Measurements from ENCODE around the gene SDCCAG8. TPM values are rescaled to one million over a fixed set of nuclear protein-coding genes. Genes with fewer than 3 reads are reported as not detected.

Gene SDCCAG8
- total RNA-seq, 1 donor from 2014 or later: 92.7 TPM

DNA sequence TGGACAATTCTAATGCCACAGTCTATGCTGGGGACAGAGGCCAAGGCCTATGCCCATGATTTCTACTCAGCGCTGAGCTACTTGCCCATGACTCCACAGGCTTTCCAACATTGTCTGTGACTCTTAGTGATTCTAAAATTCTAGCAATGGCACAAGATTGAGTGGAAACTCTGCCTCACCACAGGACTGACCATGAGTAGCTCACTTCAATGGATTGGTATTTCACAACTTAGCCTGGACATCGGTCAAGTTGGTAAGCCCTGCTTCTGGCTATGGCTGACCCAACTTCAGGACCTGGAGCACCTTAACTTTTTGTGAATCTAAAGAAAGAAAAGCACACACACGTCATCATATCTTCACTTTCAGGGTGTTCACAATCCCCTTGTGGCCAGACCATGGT is 255.1 kb downstream of the SDCCAG8 start:
- peaks cover 15% of the 10 kb centered on the region for H3K36me3 ChIP-seq
- no peak overlapping the region for H3K27ac ChIP-seq
- H3K27me3 ChIP-seq (ENCODE audit: low read depth): no peaks in the 10 kb centered on the region
- no peaks in the 10 kb centered on the region for H3K9me3 ChIP-seq
- no peak for ATAC-seq
- H3K4me1 ChIP-seq: no peaks in the 10 kb centered on the region
- intact Hi-C loops (cut with DNase I): no loop called here
- no peak overlapping the region for H3K4me3 ChIP-seq
- DNase-seq: no peak
- TF ChIP-seq, protein P1, sequence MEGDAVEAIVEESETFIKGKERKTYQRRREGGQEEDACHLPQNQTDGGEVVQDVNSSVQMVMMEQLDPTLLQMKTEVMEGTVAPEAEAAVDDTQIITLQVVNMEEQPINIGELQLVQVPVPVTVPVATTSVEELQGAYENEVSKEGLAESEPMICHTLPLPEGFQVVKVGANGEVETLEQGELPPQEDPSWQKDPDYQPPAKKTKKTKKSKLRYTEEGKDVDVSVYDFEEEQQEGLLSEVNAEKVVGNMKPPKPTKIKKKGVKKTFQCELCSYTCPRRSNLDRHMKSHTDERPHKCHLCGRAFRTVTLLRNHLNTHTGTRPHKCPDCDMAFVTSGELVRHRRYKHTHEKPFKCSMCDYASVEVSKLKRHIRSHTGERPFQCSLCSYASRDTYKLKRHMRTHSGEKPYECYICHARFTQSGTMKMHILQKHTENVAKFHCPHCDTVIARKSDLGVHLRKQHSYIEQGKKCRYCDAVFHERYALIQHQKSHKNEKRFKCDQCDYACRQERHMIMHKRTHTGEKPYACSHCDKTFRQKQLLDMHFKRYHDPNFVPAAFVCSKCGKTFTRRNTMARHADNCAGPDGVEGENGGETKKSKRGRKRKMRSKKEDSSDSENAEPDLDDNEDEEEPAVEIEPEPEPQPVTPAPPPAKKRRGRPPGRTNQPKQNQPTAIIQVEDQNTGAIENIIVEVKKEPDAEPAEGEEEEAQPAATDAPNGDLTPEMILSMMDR (IDR thresholded peaks at IDR 0.05): no peak

DNA sequence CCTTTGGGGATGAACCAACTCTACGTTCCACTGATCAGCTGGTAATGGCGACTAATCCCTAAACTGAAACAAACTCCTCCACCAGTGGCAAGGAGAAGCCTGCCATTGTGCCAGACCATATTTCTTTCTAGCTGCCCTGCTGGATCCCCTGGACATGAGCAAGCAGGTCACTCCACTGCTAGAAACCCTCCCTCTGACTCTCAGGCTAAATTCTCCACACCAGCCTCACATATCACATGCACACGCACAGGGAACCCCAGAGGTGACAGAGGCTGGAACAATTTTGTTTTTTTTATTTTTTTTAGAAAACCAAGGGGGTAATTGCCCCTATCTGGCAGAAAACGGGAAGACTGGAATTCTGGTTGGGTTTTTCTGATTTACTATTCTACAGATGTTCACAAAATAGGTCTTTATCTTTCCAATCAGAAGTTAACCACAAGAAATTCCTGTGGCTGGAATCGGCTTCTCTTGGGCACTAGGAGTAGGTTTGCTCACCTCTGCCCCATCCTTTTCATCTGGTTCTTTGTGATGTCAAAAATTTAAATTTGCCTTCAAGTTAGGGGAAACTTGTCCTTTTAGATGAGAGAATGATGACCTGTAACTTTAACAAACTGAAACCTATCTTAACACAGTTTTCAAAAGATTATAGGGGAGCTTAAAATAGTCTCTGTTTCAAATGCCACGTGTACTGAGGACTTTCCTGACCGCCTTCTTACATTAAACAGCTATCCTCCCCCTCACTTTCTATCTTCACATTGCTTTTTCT is 258.1 kb downstream of the SDCCAG8 start:
- no peak for ATAC-seq
- intact Hi-C loops (cut with DNase I): no loop called here
- Histone ChIP-seq H3K27me3 (ENCODE audit: low read depth) (no peaks in the 10 kb centered on the region), H3K4me3 (no peak overlapping the region), H3K27ac (no peak overlapping the region), H3K4me1 (no peaks in the 10 kb centered on the region), H3K9me3 (no peaks in the 10 kb centered on the region), H3K36me3 (peaks cover 15% of the 10 kb centered on the region)
- TF ChIP-seq, protein P1 (IDR thresholded peaks at IDR 0.05): no peak
- DNase-seq: no peak

GRCh38 chr1:243514927-243515326 is 259.1 kb downstream of the SDCCAG8 start:
- no peak for ATAC-seq
- TF ChIP-seq, protein P1 (IDR thresholded peaks at IDR 0.05): no peak
- no peak for DNase-seq
- Histone ChIP-seq H3K36me3 (peaks cover 15% of the 10 kb centered on the region), H3K27ac (no peak overlapping the region), H3K27me3 (ENCODE audit: low read depth) (no peaks in the 10 kb centered on the region), H3K9me3 (no peaks in the 10 kb centered on the region), H3K4me3 (no peak overlapping the region), H3K4me1 (no peaks in the 10 kb centered on the region)
- intact Hi-C loops (cut with DNase I): no loop called here

DNA sequence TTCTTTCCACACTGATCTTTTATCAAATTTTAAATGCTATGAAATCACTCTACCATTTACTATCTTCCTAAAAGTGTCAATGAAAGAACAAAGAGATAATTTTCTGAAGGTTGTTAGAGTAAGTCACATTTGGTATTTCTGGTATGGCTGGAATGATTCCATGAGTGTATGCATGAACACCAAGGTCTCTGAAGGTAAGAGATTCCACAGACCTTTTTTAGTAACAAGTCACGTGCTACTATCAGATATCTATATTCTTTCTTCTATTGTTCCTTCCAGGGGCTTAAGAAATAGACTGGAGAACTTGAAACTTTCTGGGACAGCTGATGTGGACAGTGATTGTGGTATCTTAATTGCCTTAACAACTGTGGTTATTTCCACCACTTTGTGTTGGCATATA is 265.0 kb downstream of the SDCCAG8 start:
- H3K4me3 ChIP-seq: no peak overlapping the region
- no peaks in the 10 kb centered on the region for H3K27me3 ChIP-seq (ENCODE audit: low read depth)
- DNase-seq: no peak
- TF ChIP-seq, protein P1 (IDR thresholded peaks at IDR 0.05): no peak
- ATAC-seq: no peak
- H3K36me3 ChIP-seq: no peaks in the 10 kb centered on the region
- no peak overlapping the region for H3K27ac ChIP-seq
- H3K4me1 ChIP-seq: no peaks in the 10 kb centered on the region
- H3K9me3 ChIP-seq: no peaks in the 10 kb centered on the region
- intact Hi-C loops (cut with DNase I): no loop called here

- Histone ChIP-seq H3K4me3 (no peak overlapping the region), H3K27me3 (ENCODE audit: low read depth) (no peaks in the 10 kb centered on the region), H3K36me3 (no peaks in the 10 kb centered on the region), H3K4me1 (no peaks in the 10 kb centered on the region), H3K9me3 (no peaks in the 10 kb centered on the region), H3K27ac (no peak overlapping the region)
- TF ChIP-seq, protein P1 (IDR thresholded peaks at IDR 0.05): no peak
- DNase-seq (no peak), ATAC-seq (no peak)
- intact Hi-C loops (cut with DNase I): no loop called here
Observed at GRCh38 chr1:243523766-243524165, 267.9 kb downstream of the SDCCAG8 start.
